Activated CD4-positive, alpha-beta T cell treated with anti-CD3 and anti-CD28 coated beads for 48 hours (primary cell): ENCODE data around the gene KATNA1.

Source experiments
- DNase-seq: peaks from one replicate; pipeline ENCODE4 v3.0.0-alpha.2; 2020

KATNA1 gene

GRCh38 chr6:149608381-149608982 is 40.0 kb downstream of the KATNA1 start:
- no peak for DNase-seq

- DNase-seq = no peak
Observed at GRCh38 chr6:149600508-149600907, 48.0 kb downstream of the KATNA1 start.

- no peak for DNase-seq
Observed at GRCh38 chr6:149593408-149593807, 55.1 kb downstream of the KATNA1 start.

GRCh38 chr6:149592983-149593382 is 55.5 kb downstream of the KATNA1 start:
- no peak for DNase-seq

GRCh38 chr6:149586149-149586548 is 62.4 kb downstream of the KATNA1 start:
- no peak for DNase-seq

- no peak for DNase-seq
Observed at GRCh38 chr6:149581349-149581748, 67.2 kb downstream of the KATNA1 start.

- no peak for DNase-seq
Observed at GRCh38 chr6:149580880-149581279, 67.6 kb downstream of the KATNA1 start.

- DNase-seq = no peak
Observed at GRCh38 chr6:149567945-149568585, 80.4 kb downstream of the KATNA1 start.

- DNase-seq = no peak
Observed at GRCh38 chr6:149567194-149567586, 81.3 kb downstream of the KATNA1 start.

- DNase-seq = peak; percentile 62
Observed at GRCh38 chr6:149566410-149567193, 81.9 kb downstream of the KATNA1 start.

- peak; percentile 97 for DNase-seq
Observed at GRCh38 chr6:149565527-149566409, 82.7 kb downstream of the KATNA1 start, which contains the start of gene GINM1. Gene GINM1 (plus strand): TSS chr6:149566375. CDS start chr6:149566415, 40 bp downstream.

GRCh38 chr6:149563928-149564325 is 84.6 kb downstream of the KATNA1 start:
- DNase-seq = no peak

GRCh38 chr6:149563203-149563927 is 85.1 kb downstream of the KATNA1 start:
- DNase-seq = no peak

GRCh38 chr6:149560736-149561135 is 87.8 kb downstream of the KATNA1 start:
- DNase-seq = peak; percentile 36

GRCh38 chr6:149559389-149559788 is 89.1 kb downstream of the KATNA1 start:
- DNase-seq = no peak

GRCh38 chr6:149558029-149558428 is 90.5 kb downstream of the KATNA1 start:
- no peak for DNase-seq

- DNase-seq = no peak
Observed at GRCh38 chr6:149551920-149552319, 96.6 kb downstream of the KATNA1 start.

GRCh38 chr6:149545754-149546471 is 102.6 kb downstream of the KATNA1 start, which contains the start of gene PPIL4:
Gene PPIL4 (minus strand): TSS chr6:149546043. CDS start chr6:149546005, 38 bp downstream.
- peak; percentile 98 for DNase-seq

GRCh38 chr6:149545258-149545753 is 103.2 kb downstream of the KATNA1 start:
- peak; percentile 64 for DNase-seq
